ENCODE measurements around the gene BAX. TPM values are rescaled to one million over a fixed set of nuclear protein-coding genes. Genes with fewer than 3 reads are reported as not detected.

BAX gene
- total RNA-seq, 1 experiment from 2014 or later = 107 TPM

- Histone ChIP-seq H3K4me1 (peaks cover 8% of the 10 kb centered on the region), H3K4me3 (ENCODE audit: low read depth, low read length) (no peak overlapping the region), H3K9me3 (peaks cover 20% of the 10 kb centered on the region), H3K27me3 (replicated peaks; ENCODE audit: control insufficient read depth, insufficient read depth, low read length) (no peaks in the 10 kb centered on the region), H3K36me3 (ENCODE audit: control insufficient read depth, insufficient read depth, low read length) (no peaks in the 10 kb centered on the region; the same call in 1 of the 2 replicates)
- Mint-ChIP-seq H3K4me3 (ENCODE audit: unreplicated experiment) (no peak overlapping the region), H3K36me3 (ENCODE audit: insufficient read depth, unreplicated experiment) (peaks cover 19% of the 10 kb centered on the region), H3K27me3 (ENCODE audit: insufficient read depth, unreplicated experiment) (no peaks in the 10 kb centered on the region), H3K27ac (ENCODE audit: unreplicated experiment) (no peak overlapping the region), H3K4me1 (ENCODE audit: low read depth, unreplicated experiment) (no peaks in the 10 kb centered on the region), H3K9me3 (ENCODE audit: unreplicated experiment) (peaks cover 10% of the 10 kb centered on the region)
- ChIA-PET CTCF (interaction anchor here (0.5 kb wide), 1 partner anchor 15 kb away, joined by 4 read pairs; no protein-coding TSS in a partner anchor), POLR2A (interaction anchor here (1.0 to 1.5 kb wide), 2 partner anchors 11 to 79 kb away, joined by 3 to 4 read pairs; no protein-coding TSS in a partner anchor)
- no peak for DNase-seq
- intact Hi-C loops (cut with micrococcal nuclease; ENCODE audit: unreplicated experiment) = no loop called here
- BruUV-seq (replicated peaks) = no TSS peak
- no peak for TF ChIP-seq CTCF (IDR thresholded peaks at IDR 0.05; ENCODE audit: insufficient read depth in 1 of 2, low read depth in 1 of 2, low read length in 1 of 2, severe bottlenecking in 1 of 2, unreplicated experiment in 1 of 2)
Observed at GRCh38 chr19:48950830-48951519, 3.7 kb upstream of the BAX start.

- BruUV-seq (replicated peaks) = no TSS peak
- CTCF ChIA-PET = interaction anchor here (0.7 kb wide), 1 partner anchor 20 kb away, joined by 3 read pairs; the partner anchor contains the start of gene DHDH
- intact Hi-C loops (cut with micrococcal nuclease; ENCODE audit: unreplicated experiment) = no loop called here
- TF ChIP-seq CTCF (IDR thresholded peaks at IDR 0.05; ENCODE audit: insufficient read depth in 1 of 2, low read depth in 1 of 2, low read length in 1 of 2, severe bottlenecking in 1 of 2, unreplicated experiment in 1 of 2) = no peak
- Mint-ChIP-seq H3K27ac (ENCODE audit: unreplicated experiment) (no peak overlapping the region), H3K4me3 (ENCODE audit: unreplicated experiment) (no peak overlapping the region), H3K27me3 (ENCODE audit: insufficient read depth, unreplicated experiment) (no peaks in the 10 kb centered on the region), H3K4me1 (ENCODE audit: low read depth, unreplicated experiment) (peaks cover 6% of the 10 kb centered on the region), H3K36me3 (ENCODE audit: insufficient read depth, unreplicated experiment) (peaks cover 39% of the 10 kb centered on the region), H3K9me3 (ENCODE audit: unreplicated experiment) (peaks cover 10% of the 10 kb centered on the region)
- Histone ChIP-seq H3K36me3 (ENCODE audit: control insufficient read depth, insufficient read depth, low read length) (peaks cover 2% of the 10 kb centered on the region; the same call in 1 of the 2 replicates), H3K4me1 (peaks cover 8% of the 10 kb centered on the region), H3K9me3 (peaks cover 2% of the 10 kb centered on the region; the same call in 1 of the 2 replicates), H3K27me3 (replicated peaks; ENCODE audit: control insufficient read depth, insufficient read depth, low read length) (no peaks in the 10 kb centered on the region), H3K4me3 (ENCODE audit: low read depth, low read length) (no peak overlapping the region)
- DNase-seq = no peak
- POLR2A ChIA-PET = interaction anchor here (1.0 to 1.1 kb wide), 2 partner anchors 10 to 20 kb away, joined by 3 to 5 read pairs; partner anchors contain the start of gene DHDH
Observed at GRCh38 chr19:48953141-48953540, 1.5 kb upstream of the BAX start.

- Histone ChIP-seq H3K4me1 (peaks cover 8% of the 10 kb centered on the region), H3K36me3 (ENCODE audit: control insufficient read depth, insufficient read depth, low read length) (peaks cover 2% of the 10 kb centered on the region; the same call in 1 of the 2 replicates), H3K9me3 (no peaks in the 10 kb centered on the region), H3K4me3 (ENCODE audit: low read depth, low read length) (peak overlapping the region; percentile 70), H3K27me3 (replicated peaks; ENCODE audit: control insufficient read depth, insufficient read depth, low read length) (no peaks in the 10 kb centered on the region)
- Mint-ChIP-seq H3K4me3 (ENCODE audit: unreplicated experiment) (peak overlapping the region; percentile 85), H3K9me3 (ENCODE audit: unreplicated experiment) (peaks cover under 1% of the 10 kb centered on the region), H3K27me3 (ENCODE audit: insufficient read depth, unreplicated experiment) (no peaks in the 10 kb centered on the region), H3K36me3 (ENCODE audit: insufficient read depth, unreplicated experiment) (peaks cover 42% of the 10 kb centered on the region), H3K27ac (ENCODE audit: unreplicated experiment) (peak overlapping the region; percentile 91), H3K4me1 (ENCODE audit: low read depth, unreplicated experiment) (peaks cover 6% of the 10 kb centered on the region)
- no peak for TF ChIP-seq CTCF (IDR thresholded peaks at IDR 0.05; ENCODE audit: insufficient read depth in 1 of 2, low read depth in 1 of 2, low read length in 1 of 2, severe bottlenecking in 1 of 2, unreplicated experiment in 1 of 2)
- ChIA-PET CTCF (interaction anchor here (0.7 to 1.5 kb wide), 6 partner anchors 17 to 621 kb away, joined by 3 to 10 read pairs (median 4); partner anchors contain the start of genes GYS1, LIN7B and RUVBL2), POLR2A (interaction anchor here (0.6 to 1.3 kb wide), 9 partner anchors 10 to 174 kb away, joined by 3 to 12 read pairs (median 4); partner anchors contain the start of genes NUCB1 and PPP1R15A)
- TSS peak; percentile 82 for BruUV-seq (replicated peaks)
- intact Hi-C loops (cut with micrococcal nuclease; ENCODE audit: unreplicated experiment) = loop anchor here (1.0 to 2.0 kb wide), 2 partner anchors 21 to 53 kb away; partner anchors contain the start of genes DHDH and NUCB1
- no peak for DNase-seq
Observed at GRCh38 chr19:48953990-48954594, 583 bp upstream of the BAX start.

Measured in Caco-2 (cell line).